Naive thymus-derived CD4-positive, alpha-beta T cell (primary cell): Measurements from ENCODE around the gene CSNK1G1. TPM values are rescaled to one million over a fixed set of nuclear protein-coding genes. Genes with fewer than 3 reads are reported as not detected.

Experiments used
- ATAC-seq: fragments of 150-1000 bp; cut with Tn5 transposase; 2 replicates; pipeline ENCODE4 v1.10.0; 2021; ENCODE audit warnings: mild to moderate bottlenecking, moderate library complexity
- CTCF ChIA-PET: fragments of 350-600 bp; sonication (Branson Sonifier 250); formaldehyde crosslinking; loops from one replicate; lab custom pipeline; 2021; ENCODE audit warnings: antibody characterized with exemption; lab: Charles Lee
- POLR2A ChIA-PET: fragments of 350-600 bp; sonication (Branson Sonifier 250); formaldehyde crosslinking; loops from one replicate; lab custom pipeline; 2021; ENCODE audit warnings: antibody characterized with exemption, inconsistent platforms; lab: Charles Lee
- DNase-seq, 9 donors: peaks; one replicate each; pipeline versions ENCODE4 v3.0.0 to v3.0.0-alpha.2; 2020 to 2022; ENCODE audit warnings: mixed read lengths in 1 of 9
- H3K27ac ChIP-seq: one replicate; pipeline ENCODE4 v1.7.0; 2013; ENCODE audit warnings: mild to moderate bottlenecking, low read depth, low read length, moderate library complexity
- H3K27me3 ChIP-seq, 2 donors: one replicate each; pipeline ENCODE4 v1.7.0; 2013; ENCODE audit warnings: low read length in 2 of 2, mild to moderate bottlenecking in 2 of 2, moderate library complexity in 2 of 2; ENCODE audit not compliant: control insufficient read depth in 2 of 2, insufficient read depth in 2 of 2
- H3K36me3 ChIP-seq, 3 experiments: 1 replicate in 2 of 3; 2 replicates in 1 of 3; pipeline ENCODE4 v1.7.0; 2013; ENCODE audit warnings: low read length in 3 of 3, mild to moderate bottlenecking in 3 of 3, moderate library complexity in 1 of 3; ENCODE audit not compliant: insufficient read depth in 3 of 3, control insufficient read depth in 2 of 3
- H3K4me1 ChIP-seq, 2 donors: one replicate each; pipeline ENCODE4 v1.7.0; 2013; ENCODE audit warnings: low read length in 2 of 2, mild to moderate bottlenecking in 2 of 2, moderate library complexity in 1 of 2; ENCODE audit not compliant: control insufficient read depth in 2 of 2, insufficient read depth in 2 of 2
- H3K4me3 ChIP-seq: 2 replicates; pipeline ENCODE4 v1.7.0; 2013; ENCODE audit warnings: mild to moderate bottlenecking, low read length
- H3K9me3 ChIP-seq, 3 experiments: 1 replicate in 2 of 3; 2 replicates in 1 of 3; pipeline ENCODE4 v1.7.0; 2013; ENCODE audit warnings: low read length in 3 of 3; ENCODE audit not compliant: control insufficient read depth in 2 of 3
- H3K27ac Mint-ChIP-seq, 9 donors: one replicate each; pipeline ENCODE4 v1.8.0; 2020 to 2022; ENCODE audit warnings: mixed read lengths in 9 of 9, mild to moderate bottlenecking in 8 of 9, moderate library complexity in 5 of 9, inconsistent platforms in 2 of 9
- H3K27me3 Mint-ChIP-seq, 5 donors: one replicate each; pipeline ENCODE4 v1.8.0; 2021 to 2022; ENCODE audit warnings: mixed read lengths in 5 of 5, mild to moderate bottlenecking in 1 of 5
- H3K36me3 Mint-ChIP-seq, 5 donors: one replicate each; pipeline ENCODE4 v1.8.0; 2020 to 2022; ENCODE audit warnings: mixed read lengths in 5 of 5, mild to moderate bottlenecking in 3 of 5, inconsistent platforms in 1 of 5
- H3K4me1 Mint-ChIP-seq, 7 donors: one replicate each; pipeline ENCODE4 v1.8.0; 2020 to 2022; ENCODE audit warnings: mixed read lengths in 7 of 7, mild to moderate bottlenecking in 3 of 7, inconsistent platforms in 1 of 7
- H3K4me3 Mint-ChIP-seq, 10 donors: one replicate each; pipeline ENCODE4 v1.8.0; 2020 to 2022; ENCODE audit warnings: mild to moderate bottlenecking in 10 of 10, mixed read lengths in 10 of 10, moderate library complexity in 6 of 10, inconsistent platforms in 2 of 10
- H3K9me3 Mint-ChIP-seq, 11 donors: one replicate each; pipeline ENCODE4 v1.8.0; 2020 to 2022; ENCODE audit warnings: mixed read lengths in 11 of 11, mild to moderate bottlenecking in 4 of 11, inconsistent platforms in 1 of 11, moderate library complexity in 1 of 11
- intact Hi-C, 2 donors: fragments of 100-400 bp; cut with micrococcal nuclease; formaldehyde crosslinking; loops; one replicate each; pipeline ENCODE4 v1.15.1; 2023
- polyA plus RNA-seq, 2 donors: library from polyadenylated mRNA; unstranded; fragments of 300-500 nt; fragmentation: Illumina TruSeq; gene quantifications; one replicate each; pipeline ENCODE4 v1.2.3, GENCODE V29; 2021
- total RNA-seq, 6 experiments: library from RNA in 5 of 6; stranded (reverse) in 5 of 6; gene quantifications; 1 replicate in 5 of 6; 2 replicates in 1 of 6; pipeline ENCODE4 v1.2.3 and lab custom pipeline; 2021 to 2026

CSNK1G1 gene
- total and polyA plus RNA-seq, 7 experiments from 2014 or later: 18.2 to 31.4 (median 26.4) TPM

GRCh38 chr15:64191971-64192830 lies 163.8 kb downstream of the CSNK1G1 start:
- ATAC-seq (no peak), DNase-seq (no peak)
- no peaks in the 10 kb centered on the region for H3K4me1 ChIP-seq
- peaks cover 0 to 22% (median 0%) of the 10 kb centered on the region in 3 experiments for H3K36me3 ChIP-seq
- intact Hi-C loops: no loop called here
- no peak overlapping the region for H3K4me3 ChIP-seq
- no peaks in the 10 kb centered on the region for H3K9me3 ChIP-seq
- H3K27ac Mint-ChIP-seq: no peak overlapping the region
- no peaks in the 10 kb centered on the region for H3K27me3 ChIP-seq
- H3K27ac ChIP-seq: no peak overlapping the region
- H3K4me3 Mint-ChIP-seq: no peak overlapping the region
- H3K36me3 Mint-ChIP-seq: peaks cover 4 to 42% (median 21%) of the 10 kb centered on the region in 5 donors
- H3K4me1 Mint-ChIP-seq: peaks cover 0 to 14% (median 0%) of the 10 kb centered on the region in 7 donors
- POLR2A ChIA-PET: interaction anchor here (0.6 kb wide), 1 partner anchor 917 kb away, joined by 3 read pairs; no protein-coding TSS in a partner anchor
- CTCF ChIA-PET: no interaction called here
- no peaks in the 10 kb centered on the region for H3K27me3 Mint-ChIP-seq
- H3K9me3 Mint-ChIP-seq: no peaks in the 10 kb centered on the region

- ATAC-seq: no peak
- ChIA-PET CTCF (no interaction called here), POLR2A (interaction anchor here (0.6 kb wide), 1 partner anchor 40 kb away, joined by 3 read pairs; no protein-coding TSS in a partner anchor)
- H3K4me3 Mint-ChIP-seq: no peak overlapping the region
- intact Hi-C loops: no loop called here
- H3K4me3 ChIP-seq: no peak overlapping the region
- peaks cover 0 to 14% (median 0%) of the 10 kb centered on the region in 7 donors for H3K4me1 Mint-ChIP-seq
- no peaks in the 10 kb centered on the region for H3K9me3 Mint-ChIP-seq
- no peak overlapping the region for H3K27ac ChIP-seq
- H3K36me3 ChIP-seq: peaks cover 0 to 27% (median 0%) of the 10 kb centered on the region in 3 experiments
- peaks cover 0 to 26% (median 13%) of the 10 kb centered on the region in 5 donors for H3K36me3 Mint-ChIP-seq
- peak overlapping the region in 1 of 9 donors; percentile 68 for H3K27ac Mint-ChIP-seq
- no peaks in the 10 kb centered on the region for H3K4me1 ChIP-seq
- H3K27me3 Mint-ChIP-seq: no peaks in the 10 kb centered on the region
- H3K9me3 ChIP-seq: no peaks in the 10 kb centered on the region
- H3K27me3 ChIP-seq: no peaks in the 10 kb centered on the region
- no peak for DNase-seq
Observed at GRCh38 chr15:64187396-64188191, 168.4 kb downstream of the CSNK1G1 start.

- intact Hi-C loops: no loop called here
- Histone ChIP-seq H3K4me1 (no peaks in the 10 kb centered on the region), H3K36me3 (peaks cover 0 to 33% (median 0%) of the 10 kb centered on the region in 3 experiments), H3K27me3 (no peaks in the 10 kb centered on the region), H3K4me3 (no peak overlapping the region), H3K9me3 (no peaks in the 10 kb centered on the region), H3K27ac (no peak overlapping the region)
- H3K27ac Mint-ChIP-seq: peak overlapping the region in 1 of 9 donors; percentile 7
- DNase-seq: no peak
- H3K9me3 Mint-ChIP-seq: no peaks in the 10 kb centered on the region
- no peak for ATAC-seq
- POLR2A ChIA-PET: interaction anchor here (1.4 kb wide), 1 partner anchor 24 kb away, joined by 4 read pairs; no protein-coding TSS in a partner anchor
- H3K36me3 Mint-ChIP-seq: peaks cover 8 to 37% (median 13%) of the 10 kb centered on the region in 5 donors
- H3K4me1 Mint-ChIP-seq: peaks cover 0 to 17% (median 0%) of the 10 kb centered on the region in 7 donors
- H3K4me3 Mint-ChIP-seq: no peak overlapping the region
- no peaks in the 10 kb centered on the region for H3K27me3 Mint-ChIP-seq
- CTCF ChIA-PET: interaction anchor here (0.6 to 0.9 kb wide), 2 partner anchors 84 to 720 kb away, joined by 3 to 4 read pairs; no protein-coding TSS in a partner anchor
Observed at GRCh38 chr15:64185146-64185911, 170.6 kb downstream of the CSNK1G1 start.

- Histone ChIP-seq H3K4me1 (no peaks in the 10 kb centered on the region), H3K9me3 (no peaks in the 10 kb centered on the region), H3K27me3 (no peaks in the 10 kb centered on the region), H3K4me3 (no peak overlapping the region), H3K27ac (no peak overlapping the region), H3K36me3 (peaks cover 0 to 49% (median 0%) of the 10 kb centered on the region in 3 experiments)
- no peak for DNase-seq
- POLR2A ChIA-PET: no interaction called here
- CTCF ChIA-PET: no interaction called here
- Mint-ChIP-seq H3K27me3 (no peaks in the 10 kb centered on the region), H3K36me3 (peaks cover 12 to 37% (median 15%) of the 10 kb centered on the region in 5 donors), H3K27ac (no peak overlapping the region), H3K4me3 (no peak overlapping the region), H3K9me3 (no peaks in the 10 kb centered on the region), H3K4me1 (peaks cover 0 to 10% (median 0%) of the 10 kb centered on the region in 7 donors)
- no peak for ATAC-seq
- intact Hi-C loops: no loop called here
Observed at GRCh38 chr15:64182859-64183370, 173.1 kb downstream of the CSNK1G1 start.

- Mint-ChIP-seq H3K36me3 (peaks cover 6 to 49% (median 22%) of the 10 kb centered on the region in 5 donors), H3K27ac (peak overlapping the region in 1 of 9 donors; percentile 5), H3K9me3 (no peaks in the 10 kb centered on the region), H3K4me3 (no peak overlapping the region), H3K4me1 (peaks cover 0 to 3% (median 0%) of the 10 kb centered on the region in 7 donors), H3K27me3 (no peaks in the 10 kb centered on the region)
- POLR2A ChIA-PET: no interaction called here
- DNase-seq (no peak), ATAC-seq (peak; percentile 49)
- intact Hi-C loops: no loop called here
- H3K9me3 ChIP-seq: no peaks in the 10 kb centered on the region
- H3K27ac ChIP-seq: no peak overlapping the region
- H3K36me3 ChIP-seq: peaks cover 0 to 44% (median 0%) of the 10 kb centered on the region in 3 experiments
- no peaks in the 10 kb centered on the region for H3K4me1 ChIP-seq
- CTCF ChIA-PET: no interaction called here
- no peak overlapping the region for H3K4me3 ChIP-seq
- H3K27me3 ChIP-seq: no peaks in the 10 kb centered on the region
Observed at GRCh38 chr15:64180235-64180824, 175.6 kb downstream of the CSNK1G1 start.
